ENCODE results near the gene ARL10.
A peak's percentile ranks its signal among the peaks of the same experiment; 100 is the strongest.

The ARL10 gene

DNA sequence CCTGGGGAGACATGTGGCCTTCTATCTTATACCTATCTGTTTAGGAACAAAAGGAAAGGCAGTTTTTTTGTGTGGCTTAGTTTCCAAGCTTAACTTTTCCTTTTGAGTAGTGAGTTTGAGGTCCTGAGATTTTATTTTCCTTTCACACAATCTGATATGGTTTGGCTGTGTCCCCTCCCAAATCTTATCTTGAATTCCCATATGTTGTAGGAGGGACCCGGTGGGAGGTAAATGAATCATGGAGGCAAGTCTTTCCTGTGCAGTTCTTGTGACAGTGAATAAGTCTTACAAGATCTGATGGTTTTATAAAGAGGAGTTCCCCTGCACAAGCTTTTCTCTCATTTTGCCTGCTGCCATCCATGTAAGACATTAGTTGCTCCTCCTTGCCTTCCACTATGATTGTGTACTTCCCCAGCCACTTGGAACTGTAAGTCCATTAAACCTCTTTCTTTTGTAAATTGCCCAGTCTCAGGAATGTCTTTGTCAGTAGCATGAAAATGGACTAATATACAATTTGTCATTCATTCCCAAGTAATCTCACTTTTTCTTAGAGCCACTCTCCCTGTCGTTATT is 55.8 kb downstream of the ARL10 start:
- Histone ChIP-seq H3K27ac (ENCODE audit: low read depth in 2 of 2, low read length in 2 of 2) (no peak overlapping the region), H3K27me3 (ENCODE audit: control insufficient read depth in 2 of 2, insufficient read depth in 2 of 2, low read length in 2 of 2) (no peaks in the 10 kb centered on the region), H3K36me3 (ENCODE audit: control insufficient read depth in 2 of 2, insufficient read depth in 2 of 2, low read length in 2 of 2) (no peaks in the 10 kb centered on the region), H3K9me3 (ENCODE audit: control insufficient read depth in 2 of 2, low read length in 2 of 2) (no peaks in the 10 kb centered on the region), H3K4me3 (ENCODE audit: low read length in 2 of 2) (no peak overlapping the region), H3K4me1 (ENCODE audit: control insufficient read depth in 2 of 2, insufficient read depth in 2 of 2, low read length in 2 of 2) (peaks cover 8 to 10% of the 10 kb centered on the region in 2 donors), H3K9ac (ENCODE audit: low read depth in 1 of 2, low read length in 2 of 2) (no peak overlapping the region)

DNA sequence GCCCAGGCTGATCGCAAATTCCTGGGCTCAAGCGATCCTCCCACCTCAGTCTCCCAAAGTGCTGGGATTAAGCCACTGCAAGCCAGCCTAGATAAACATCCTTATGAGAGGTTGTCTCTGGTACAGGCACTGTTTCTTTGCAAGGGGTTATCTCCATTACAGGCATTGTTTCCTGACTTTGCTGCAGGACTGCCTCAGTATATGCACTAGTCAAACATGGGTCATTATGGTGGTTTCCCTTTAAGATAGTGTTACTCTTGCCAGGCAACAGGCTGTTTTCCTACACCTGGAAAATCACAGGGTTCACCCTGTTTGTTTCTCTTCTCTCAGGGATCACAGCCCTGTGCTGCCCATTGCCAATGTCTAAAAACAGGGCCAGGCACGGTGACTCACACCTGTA is 58.9 kb downstream of the ARL10 start:
- Histone ChIP-seq H3K27ac (ENCODE audit: low read depth in 2 of 2, low read length in 2 of 2) (peak overlapping the region; percentile 46 to 70), H3K4me3 (ENCODE audit: low read length in 2 of 2) (no peak overlapping the region)

DNA sequence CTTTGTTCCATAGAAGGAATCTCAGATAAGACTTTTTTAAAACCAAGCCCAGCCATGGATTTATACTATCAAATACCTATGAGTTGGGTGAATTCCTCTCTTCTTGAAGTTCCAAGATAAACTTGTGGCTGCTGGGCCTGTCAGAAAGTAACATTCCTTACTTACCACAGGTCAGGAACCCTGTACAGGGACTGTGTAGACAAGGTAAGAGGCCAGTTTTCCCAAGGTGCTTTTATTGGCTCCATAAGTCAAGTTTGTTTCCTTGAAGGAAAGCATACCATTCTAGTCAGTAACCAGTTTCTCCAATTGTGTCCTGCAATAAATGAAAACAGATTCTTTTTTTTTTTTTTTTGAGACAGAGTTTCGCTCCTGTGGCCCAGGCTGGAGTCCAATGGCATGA is 59.9 kb downstream of the ARL10 start:
- Histone ChIP-seq H3K4me1 (ENCODE audit: control insufficient read depth in 2 of 2, insufficient read depth in 2 of 2, low read length in 2 of 2) (peaks cover 0 to 7% of the 10 kb centered on the region in 2 donors), H3K9me3 (ENCODE audit: control insufficient read depth in 2 of 2, low read length in 2 of 2) (no peaks in the 10 kb centered on the region), H3K36me3 (ENCODE audit: control insufficient read depth in 2 of 2, insufficient read depth in 2 of 2, low read length in 2 of 2) (no peaks in the 10 kb centered on the region), H3K9ac (ENCODE audit: low read depth in 1 of 2, low read length in 2 of 2) (no peak overlapping the region), H3K4me3 (ENCODE audit: low read length in 2 of 2) (no peak overlapping the region), H3K27ac (ENCODE audit: low read depth in 2 of 2, low read length in 2 of 2) (peak overlapping the region; percentile 51 to 70), H3K27me3 (ENCODE audit: control insufficient read depth in 2 of 2, insufficient read depth in 2 of 2, low read length in 2 of 2) (no peaks in the 10 kb centered on the region)

More for the DNA sequence above, 58.9 kb downstream of the ARL10 start:
- Histone ChIP-seq H3K9ac (ENCODE audit: low read depth in 1 of 2, low read length in 2 of 2) (no peak overlapping the region), H3K36me3 (ENCODE audit: control insufficient read depth in 2 of 2, insufficient read depth in 2 of 2, low read length in 2 of 2) (no peaks in the 10 kb centered on the region), H3K9me3 (ENCODE audit: control insufficient read depth in 2 of 2, low read length in 2 of 2) (no peaks in the 10 kb centered on the region), H3K27me3 (ENCODE audit: control insufficient read depth in 2 of 2, insufficient read depth in 2 of 2, low read length in 2 of 2) (no peaks in the 10 kb centered on the region), H3K4me1 (ENCODE audit: control insufficient read depth in 2 of 2, insufficient read depth in 2 of 2, low read length in 2 of 2) (peaks cover 0 to 7% of the 10 kb centered on the region in 2 donors)

DNA sequence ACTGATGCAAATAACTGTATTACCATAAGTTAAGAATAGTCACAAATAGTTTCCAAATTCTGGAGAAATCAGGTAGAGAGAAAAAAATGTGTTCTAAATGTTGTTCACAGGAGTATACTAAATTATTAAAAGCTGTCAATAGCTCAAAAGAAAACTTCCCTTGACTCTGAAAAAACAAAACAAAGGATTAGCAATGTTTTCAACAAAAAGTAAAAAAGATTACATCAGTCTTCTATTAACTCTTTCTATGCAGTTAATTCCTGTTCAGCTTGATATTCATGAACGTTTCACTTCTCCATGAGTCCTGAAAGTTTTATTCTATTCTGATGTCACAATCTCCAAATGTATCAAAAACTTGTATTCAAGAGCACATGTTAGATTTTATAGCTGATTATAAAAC is 60.5 kb downstream of the ARL10 start:
- Histone ChIP-seq H3K4me1 (ENCODE audit: control insufficient read depth in 2 of 2, insufficient read depth in 2 of 2, low read length in 2 of 2) (peaks cover 0 to 7% of the 10 kb centered on the region in 2 donors), H3K9me3 (ENCODE audit: control insufficient read depth in 2 of 2, low read length in 2 of 2) (no peaks in the 10 kb centered on the region), H3K36me3 (ENCODE audit: control insufficient read depth in 2 of 2, insufficient read depth in 2 of 2, low read length in 2 of 2) (no peaks in the 10 kb centered on the region), H3K4me3 (ENCODE audit: low read length in 2 of 2) (no peak overlapping the region), H3K9ac (ENCODE audit: low read depth in 1 of 2, low read length in 2 of 2) (no peak overlapping the region), H3K27me3 (ENCODE audit: control insufficient read depth in 2 of 2, insufficient read depth in 2 of 2, low read length in 2 of 2) (no peaks in the 10 kb centered on the region), H3K27ac (ENCODE audit: low read depth in 2 of 2, low read length in 2 of 2) (peak overlapping the region; percentile 51 to 70)

DNA sequence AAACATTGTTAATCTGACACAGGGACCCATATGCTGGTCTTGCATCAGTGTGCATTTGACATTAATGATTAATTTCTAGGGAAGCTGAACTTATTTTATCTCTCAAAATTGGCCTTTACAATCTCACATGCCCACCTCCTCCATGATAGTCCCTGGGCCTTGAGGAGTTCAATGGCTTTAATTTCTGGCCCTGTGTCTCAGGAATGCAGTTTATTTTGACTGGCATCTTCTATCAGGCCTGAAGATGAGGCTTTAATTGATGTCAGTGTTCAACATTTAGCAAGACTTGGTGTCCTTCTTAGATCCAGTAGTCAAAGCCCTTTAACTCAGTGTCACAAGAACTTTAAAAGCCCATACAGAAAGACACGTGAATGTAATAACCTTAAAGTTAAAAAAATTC is 61.6 kb downstream of the ARL10 start:
- H3K4me1 ChIP-seq (ENCODE audit: control insufficient read depth in 2 of 2, insufficient read depth in 2 of 2, low read length in 2 of 2) = peaks cover 0 to 7% of the 10 kb centered on the region in 2 donors
- H3K36me3 ChIP-seq (ENCODE audit: control insufficient read depth in 2 of 2, insufficient read depth in 2 of 2, low read length in 2 of 2) = no peaks in the 10 kb centered on the region
- no peak overlapping the region for H3K4me3 ChIP-seq (ENCODE audit: low read length in 2 of 2)
- no peak overlapping the region for H3K27ac ChIP-seq (ENCODE audit: low read depth in 2 of 2, low read length in 2 of 2)
- H3K9ac ChIP-seq (ENCODE audit: low read depth in 1 of 2, low read length in 2 of 2) = no peak overlapping the region
- no peaks in the 10 kb centered on the region for H3K9me3 ChIP-seq (ENCODE audit: control insufficient read depth in 2 of 2, low read length in 2 of 2)
- H3K27me3 ChIP-seq (ENCODE audit: control insufficient read depth in 2 of 2, insufficient read depth in 2 of 2, low read length in 2 of 2) = no peaks in the 10 kb centered on the region

DNA sequence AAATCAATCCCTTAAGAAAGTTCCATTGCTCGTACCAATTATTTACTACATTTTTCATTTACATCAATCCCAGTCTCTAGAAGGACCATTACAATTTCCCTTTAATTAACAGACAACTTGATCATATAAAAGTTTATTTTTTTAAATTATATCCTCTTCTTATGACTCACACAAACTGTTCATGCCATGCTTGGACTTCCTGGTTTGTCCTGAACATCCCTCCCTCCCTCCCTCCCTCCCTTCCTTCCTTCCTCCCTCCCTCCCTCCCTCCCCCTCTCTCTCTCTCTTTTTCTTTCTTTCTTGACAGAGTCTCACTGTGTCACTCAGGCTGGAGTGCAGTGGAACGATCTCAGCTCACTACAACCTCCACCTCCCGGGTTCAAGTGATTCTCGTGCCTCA is 62.7 kb downstream of the ARL10 start:
- peaks cover 0 to 7% of the 10 kb centered on the region in 2 donors for H3K4me1 ChIP-seq (ENCODE audit: control insufficient read depth in 2 of 2, insufficient read depth in 2 of 2, low read length in 2 of 2)
- no peaks in the 10 kb centered on the region for H3K9me3 ChIP-seq (ENCODE audit: control insufficient read depth in 2 of 2, low read length in 2 of 2)
- H3K9ac ChIP-seq (ENCODE audit: low read depth in 1 of 2, low read length in 2 of 2) = no peak overlapping the region
- no peaks in the 10 kb centered on the region for H3K36me3 ChIP-seq (ENCODE audit: control insufficient read depth in 2 of 2, insufficient read depth in 2 of 2, low read length in 2 of 2)
- H3K27me3 ChIP-seq (ENCODE audit: control insufficient read depth in 2 of 2, insufficient read depth in 2 of 2, low read length in 2 of 2) = no peaks in the 10 kb centered on the region
- peak overlapping the region; percentile 43 to 61 for H3K27ac ChIP-seq (ENCODE audit: low read depth in 2 of 2, low read length in 2 of 2)
- no peak overlapping the region for H3K4me3 ChIP-seq (ENCODE audit: low read length in 2 of 2)

DNA sequence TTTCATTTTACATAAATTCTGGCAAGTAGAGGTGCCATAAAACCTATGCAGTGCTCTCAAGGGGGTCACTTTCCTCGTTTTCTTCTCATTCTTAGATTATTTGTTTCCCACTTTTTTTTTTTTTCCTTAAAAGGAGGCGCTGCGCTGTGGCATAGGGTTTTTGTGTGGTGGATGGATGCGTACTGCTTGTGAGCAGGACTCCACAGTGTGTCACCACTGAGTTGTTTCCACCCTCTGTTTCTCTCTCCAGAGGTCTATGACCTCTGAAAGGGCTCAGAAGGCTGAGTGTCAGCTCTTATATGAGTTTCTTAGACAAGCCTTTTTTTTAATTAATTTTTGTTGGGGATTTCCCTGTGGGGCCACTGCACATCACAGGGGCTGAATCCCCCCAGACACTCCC is 64.7 kb downstream of the ARL10 start:
- H3K9me3 ChIP-seq (ENCODE audit: control insufficient read depth in 2 of 2, low read length in 2 of 2) = no peaks in the 10 kb centered on the region
- H3K27ac ChIP-seq (ENCODE audit: low read depth in 2 of 2, low read length in 2 of 2) = no peak overlapping the region
- H3K36me3 ChIP-seq (ENCODE audit: control insufficient read depth in 2 of 2, insufficient read depth in 2 of 2, low read length in 2 of 2) = no peaks in the 10 kb centered on the region
- H3K9ac ChIP-seq (ENCODE audit: low read depth in 1 of 2, low read length in 2 of 2) = no peak overlapping the region
- H3K4me1 ChIP-seq (ENCODE audit: control insufficient read depth in 2 of 2, insufficient read depth in 2 of 2, low read length in 2 of 2) = peaks cover 0 to 7% of the 10 kb centered on the region in 2 donors
- H3K27me3 ChIP-seq (ENCODE audit: control insufficient read depth in 2 of 2, insufficient read depth in 2 of 2, low read length in 2 of 2) = no peaks in the 10 kb centered on the region
- no peak overlapping the region for H3K4me3 ChIP-seq (ENCODE audit: low read length in 2 of 2)

Data from mucosa of rectum (tissue), 2 donors.